ENCODE measurements around the gene RNF186. TPM values are rescaled to one million over a fixed set of nuclear protein-coding genes. Genes with fewer than 3 reads are reported as not detected.
A peak's percentile ranks its signal among the peaks of the same experiment; 100 is the strongest.

RNF186 gene
- polyA plus RNA-seq, 1 experiment = not detected

- no peak for DNase-seq (ENCODE audit: low read depth)
- no peaks in the 10 kb centered on the region for H3K27me3 ChIP-seq (ENCODE audit: control insufficient read depth, insufficient read depth, low read length)
- H3K4me3 ChIP-seq (ENCODE audit: low read depth, low read length) = no peak overlapping the region
- H3K36me3 ChIP-seq (ENCODE audit: control insufficient read depth, insufficient read depth, low read length) = no peaks in the 10 kb centered on the region
- ChIA-PET POLR2A (no interaction called here), CTCF (interaction anchor here (0.6 to 2.0 kb wide), 8 partner anchors 10 to 104 kb away, joined by 3 to 5 read pairs (median 3); no protein-coding TSS in a partner anchor)
- TF ChIP-seq CTCF (IDR thresholded peaks at IDR 0.05; ENCODE audit: insufficient read depth, low read depth, low read length) = no peak
These were observed 1.5 kb downstream of the RNF186 start for GRCh38 chr1:19813643-19813960.

GRCh38 chr1:19812875-19813642, 2.0 kb downstream of the RNF186 start:
- no peaks in the 10 kb centered on the region for H3K36me3 ChIP-seq (ENCODE audit: control insufficient read depth, insufficient read depth, low read length)
- no peaks in the 10 kb centered on the region for H3K27me3 ChIP-seq (ENCODE audit: control insufficient read depth, insufficient read depth, low read length)
- POLR2A ChIA-PET = no interaction called here
- no peak for TF ChIP-seq CTCF (IDR thresholded peaks at IDR 0.05; ENCODE audit: insufficient read depth, low read depth, low read length)
- no peak for DNase-seq (ENCODE audit: low read depth)
- H3K4me3 ChIP-seq (ENCODE audit: low read depth, low read length) = no peak overlapping the region
- CTCF ChIA-PET = interaction anchor here (0.6 to 2.0 kb wide), 8 partner anchors 10 to 104 kb away, joined by 3 to 5 read pairs (median 3); no protein-coding TSS in a partner anchor

GRCh38 chr1:19811206-19811851, 3.8 kb downstream of the RNF186 start:
- POLR2A ChIA-PET = no interaction called here
- CTCF ChIA-PET = interaction anchor here (0.9 to 1.4 kb wide), 11 partner anchors 11 to 149 kb away, joined by 3 to 10 read pairs (median 4); no protein-coding TSS in a partner anchor
- peak; percentile 62 for TF ChIP-seq CTCF (IDR thresholded peaks at IDR 0.05; ENCODE audit: insufficient read depth, low read depth, low read length)
- Histone ChIP-seq H3K36me3 (ENCODE audit: control insufficient read depth, insufficient read depth, low read length) (no peaks in the 10 kb centered on the region), H3K4me3 (ENCODE audit: low read depth, low read length) (no peak overlapping the region), H3K27me3 (ENCODE audit: control insufficient read depth, insufficient read depth, low read length) (no peaks in the 10 kb centered on the region)
- no peak for DNase-seq (ENCODE audit: low read depth)

GRCh38 chr1:19809044-19809750, 5.9 kb downstream of the RNF186 start:
- no peak for DNase-seq (ENCODE audit: low read depth)
- Histone ChIP-seq H3K27me3 (ENCODE audit: control insufficient read depth, insufficient read depth, low read length) (no peaks in the 10 kb centered on the region), H3K4me3 (ENCODE audit: low read depth, low read length) (no peak overlapping the region), H3K36me3 (ENCODE audit: control insufficient read depth, insufficient read depth, low read length) (no peaks in the 10 kb centered on the region)
- no peak for TF ChIP-seq CTCF (IDR thresholded peaks at IDR 0.05; ENCODE audit: insufficient read depth, low read depth, low read length)
- ChIA-PET POLR2A (no interaction called here), CTCF (interaction anchor here (0.9 to 4.9 kb wide), 6 partner anchors 8 to 103 kb away, joined by 3 to 14 read pairs (median 5); no protein-coding TSS in a partner anchor)

GRCh38 chr1:19808351-19808750, 6.7 kb downstream of the RNF186 start:
- no peaks in the 10 kb centered on the region for H3K27me3 ChIP-seq (ENCODE audit: control insufficient read depth, insufficient read depth, low read length)
- no peaks in the 10 kb centered on the region for H3K36me3 ChIP-seq (ENCODE audit: control insufficient read depth, insufficient read depth, low read length)
- POLR2A ChIA-PET = no interaction called here
- no peak for TF ChIP-seq CTCF (IDR thresholded peaks at IDR 0.05; ENCODE audit: insufficient read depth, low read depth, low read length)
- CTCF ChIA-PET = interaction anchor here (4.9 kb wide), 1 partner anchor 47 kb away, joined by 14 read pairs; no protein-coding TSS in a partner anchor
- no peak for DNase-seq (ENCODE audit: low read depth)
- H3K4me3 ChIP-seq (ENCODE audit: low read depth, low read length) = no peak overlapping the region

Data from BJ (cell line).